NCI-H1105 treated with DMSO at 0.1 percent for 48 hours (cell line): ENCODE results near the gene CD151.

Experiments
- DNase-seq: peaks from one replicate; lab custom pipeline; 2025; lab: John Stamatoyannopoulos, UW

CD151 gene

DNA sequence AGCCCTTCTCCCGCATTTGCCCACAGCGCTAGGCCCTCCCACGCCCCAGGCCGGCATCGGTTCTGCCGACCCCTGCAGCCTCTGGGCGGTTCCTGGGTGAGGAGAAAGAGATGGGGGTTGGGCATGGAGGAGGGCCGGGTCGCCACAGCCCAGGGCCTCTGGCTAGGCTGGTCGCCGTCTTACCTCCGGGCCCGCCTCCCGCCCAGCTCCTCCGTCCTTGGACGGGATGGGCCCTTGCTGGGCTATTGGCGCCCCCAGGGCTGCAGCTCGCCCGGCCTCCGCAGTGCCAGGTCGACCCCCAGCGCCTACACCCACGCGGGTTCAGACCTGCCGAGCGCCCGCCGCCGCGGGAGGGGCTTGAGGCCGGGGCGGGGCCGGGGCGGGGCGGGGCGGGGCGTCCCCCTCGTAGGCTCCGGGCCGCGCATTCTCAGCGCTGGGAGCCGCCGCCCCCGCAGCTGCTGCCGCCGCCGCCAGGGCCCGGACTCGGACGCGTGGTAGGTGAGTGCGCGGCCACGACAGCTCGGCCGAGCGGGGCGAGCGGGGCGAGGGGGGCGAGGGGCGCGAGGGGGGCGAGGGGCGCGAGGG, at the start of gene CD151:
Gene CD151 (plus strand): TSS at position 424 of the 585 bp plus-strand sequence. CDS start 3,118 bp downstream, outside the sequence.
- peak; percentile 38 for DNase-seq

DNA sequence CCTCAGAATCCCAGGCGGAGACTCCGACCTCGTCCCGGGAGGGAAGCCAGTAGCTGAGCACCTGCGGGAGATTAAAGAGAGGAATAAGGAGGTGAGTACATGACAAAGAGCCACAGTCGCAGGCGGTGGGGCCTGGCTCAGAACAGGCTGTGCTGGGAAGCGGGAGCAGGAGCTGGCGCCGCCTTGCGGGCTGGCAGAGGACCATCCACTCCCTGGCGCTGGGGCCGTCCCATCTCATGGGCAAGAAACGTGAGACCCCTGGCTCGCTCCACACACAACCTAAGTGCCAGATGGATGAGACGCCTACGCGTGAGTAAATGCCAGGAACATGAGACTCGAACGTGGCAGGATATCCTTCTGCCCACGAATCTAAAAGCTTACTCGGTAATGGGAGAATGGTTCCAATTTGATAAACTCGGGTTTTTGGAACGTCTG, 49.2 kb upstream of the CD151 start:
- peak; percentile 79 for DNase-seq

DNA sequence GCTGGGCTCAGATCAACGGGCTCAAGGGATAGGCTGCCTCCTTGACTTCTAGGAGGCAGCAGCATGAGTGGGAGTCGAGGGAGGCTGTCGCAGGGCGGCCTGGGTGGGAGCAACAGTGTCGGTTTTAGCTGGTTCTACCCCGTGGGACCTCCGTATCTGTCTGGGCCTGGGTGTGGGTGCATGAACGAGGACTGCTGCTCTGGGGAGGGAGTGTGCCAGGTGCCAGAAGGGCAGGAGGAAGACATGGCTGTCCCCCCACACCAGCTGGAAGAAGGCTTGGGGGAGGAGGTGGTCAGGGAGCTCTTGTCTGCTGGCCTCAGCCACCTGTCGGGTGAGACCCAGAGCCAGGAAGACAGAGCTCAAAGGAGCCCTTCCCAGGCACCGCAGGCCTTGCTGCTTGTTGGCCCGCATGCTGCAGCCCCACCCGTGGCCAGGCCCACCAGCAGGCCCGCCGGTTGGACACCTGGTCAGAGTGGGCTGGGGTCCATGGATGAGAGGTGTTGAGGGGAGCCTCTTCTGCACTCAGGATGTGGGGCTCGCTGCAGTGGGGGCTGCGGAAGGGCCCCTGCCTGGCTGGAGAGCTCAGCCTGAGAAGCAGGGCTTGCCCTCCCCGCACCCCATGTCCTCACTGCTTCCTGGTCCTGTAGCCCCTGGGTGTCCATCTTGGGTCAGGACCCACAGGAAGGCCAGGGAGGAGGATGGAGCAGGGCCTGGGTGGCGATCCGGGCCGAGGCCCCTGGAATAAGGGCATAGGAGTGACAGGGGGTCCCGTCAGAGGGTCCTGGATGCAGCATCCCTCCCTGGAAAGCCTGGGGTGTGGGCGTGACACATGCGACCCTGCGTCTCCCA, 46.3 kb upstream of the CD151 start:
- DNase-seq: no peak

DNA sequence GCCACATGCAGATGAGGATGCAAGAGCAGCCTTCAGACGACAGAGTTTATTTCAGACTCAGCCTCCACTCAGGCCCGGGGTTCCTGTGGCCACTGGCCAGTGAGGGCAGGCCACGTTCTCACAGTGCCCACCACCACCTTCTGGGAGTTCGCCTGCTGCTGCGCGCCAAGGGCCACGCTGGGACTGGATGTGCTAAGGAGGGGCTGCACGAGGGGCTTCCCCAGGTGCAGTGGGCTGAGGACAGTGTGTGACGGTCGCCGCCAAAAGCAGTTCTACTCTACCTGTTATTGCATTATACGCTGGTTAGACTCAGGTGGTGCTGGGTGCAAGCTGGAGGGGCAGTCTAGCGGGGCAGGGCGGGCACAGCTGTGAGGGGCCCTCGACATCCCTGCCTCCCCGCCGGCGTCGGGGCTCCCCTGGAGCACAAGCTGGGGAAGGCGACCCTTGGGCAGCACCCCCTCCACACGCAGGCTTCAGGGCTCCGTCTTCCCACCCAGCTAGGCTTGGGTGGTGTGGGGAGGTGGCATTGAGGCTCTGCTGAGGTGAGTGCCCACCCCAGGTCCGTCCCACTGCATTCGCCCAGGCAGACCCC, 45.6 kb upstream of the CD151 start:
- DNase-seq: no peak

DNA sequence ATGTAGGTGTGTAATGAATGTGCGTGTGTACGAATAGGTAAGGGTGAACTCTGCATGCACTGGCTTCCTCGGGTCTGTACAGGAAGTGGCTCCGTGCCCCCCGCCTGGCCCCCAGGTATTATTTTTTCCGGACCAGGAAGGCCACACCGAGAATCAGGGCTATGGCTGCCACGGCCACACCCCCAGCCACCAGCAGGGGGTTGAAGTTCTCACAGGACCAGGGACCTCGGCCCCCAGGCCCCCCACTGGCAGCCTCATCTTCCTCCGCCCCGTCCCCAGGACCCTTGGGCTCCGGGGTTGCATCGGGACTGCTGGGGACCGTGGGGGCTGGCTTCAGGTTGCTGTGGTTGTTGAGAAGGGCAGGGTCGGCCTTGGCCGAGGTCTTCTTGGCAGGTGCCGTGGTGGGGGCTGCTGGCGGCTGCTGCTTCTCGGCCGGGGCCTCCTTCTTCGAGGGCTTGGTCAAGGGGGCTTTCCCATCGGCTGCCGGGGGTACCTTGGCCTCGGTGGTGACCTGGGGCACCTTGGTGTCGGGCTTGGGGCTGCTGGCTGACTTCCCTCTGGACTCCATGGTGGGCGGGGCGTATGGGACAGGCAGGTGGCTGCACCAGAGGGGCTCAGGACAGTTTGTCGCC, 44.6 kb upstream of the CD151 start:
- DNase-seq: no peak

DNA sequence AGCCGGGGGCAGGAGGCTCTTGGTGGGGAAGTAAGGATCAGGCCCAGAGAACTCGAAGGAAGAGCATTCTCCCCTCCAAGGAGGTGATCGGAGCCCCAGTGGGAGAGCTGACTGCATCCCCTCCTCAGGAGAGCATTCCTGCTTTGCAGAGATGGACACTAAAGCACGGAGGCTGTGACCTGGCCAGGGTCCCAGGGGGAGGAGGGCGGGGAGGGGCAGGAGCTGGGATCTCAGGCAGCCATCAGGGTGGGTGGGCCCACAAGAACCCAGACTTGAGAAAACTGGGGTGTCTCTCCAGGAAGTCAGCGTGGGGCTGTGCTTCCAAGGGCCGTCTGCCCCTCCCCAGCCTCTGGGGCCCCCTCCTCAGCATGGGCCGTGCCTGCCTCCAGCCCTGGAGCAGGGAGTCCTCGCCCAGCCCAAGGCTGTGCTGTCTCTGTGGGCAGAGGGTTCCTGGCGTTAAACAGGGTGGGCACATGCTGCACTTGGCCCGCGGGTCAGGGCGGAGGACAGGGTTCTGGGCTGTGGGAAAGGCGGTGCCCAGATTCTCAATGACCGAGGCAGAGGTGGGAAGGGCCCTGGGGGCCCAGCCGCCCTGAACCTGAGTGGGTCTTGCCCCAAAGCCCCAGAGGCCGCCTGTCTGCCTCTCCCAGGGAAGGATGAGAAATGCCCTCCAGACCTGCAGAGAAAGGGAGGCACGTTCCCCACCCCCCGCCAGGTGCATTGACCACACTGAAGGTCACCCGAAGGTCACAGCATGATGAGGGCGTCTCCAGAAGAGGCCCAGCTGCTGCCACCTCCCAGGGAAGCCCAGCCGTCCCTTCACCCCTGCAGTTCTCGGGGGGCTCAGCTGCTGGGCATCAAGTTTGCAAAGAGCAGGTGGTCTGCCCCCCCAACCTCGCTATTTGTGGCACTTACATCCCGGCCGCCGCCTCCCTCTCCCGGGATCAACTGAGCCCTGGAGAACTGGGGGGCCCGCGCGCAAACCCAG, 43.5 kb upstream of the CD151 start:
- no peak for DNase-seq

DNA sequence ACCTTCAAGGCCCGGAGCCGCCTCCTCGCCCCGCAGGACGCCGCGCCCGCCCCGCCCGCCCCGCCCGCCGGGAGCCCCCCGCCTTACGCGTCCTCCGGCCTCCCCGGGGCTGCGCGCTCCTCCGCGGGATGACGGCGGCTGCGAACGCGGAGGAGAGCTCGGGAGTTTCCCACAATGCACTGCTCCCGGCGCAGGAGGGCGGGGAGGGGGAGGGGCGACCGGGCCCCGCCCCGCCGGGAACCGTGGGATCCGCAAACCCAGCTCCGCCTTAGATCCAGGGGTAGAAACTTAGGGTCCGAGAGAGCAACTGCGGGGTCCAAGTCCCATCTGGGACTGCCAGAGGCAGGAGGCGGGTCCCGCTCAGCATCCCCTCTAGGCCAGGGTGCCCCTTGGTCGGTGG, 42.8 kb upstream of the CD151 start, which contains the start of gene CEND1:
Gene CEND1 (minus strand): TSS at position 148 of the 400 bp plus-strand sequence. CDS start 1,514 bp downstream, outside the sequence.
- DNase-seq: peak; percentile 48

DNA sequence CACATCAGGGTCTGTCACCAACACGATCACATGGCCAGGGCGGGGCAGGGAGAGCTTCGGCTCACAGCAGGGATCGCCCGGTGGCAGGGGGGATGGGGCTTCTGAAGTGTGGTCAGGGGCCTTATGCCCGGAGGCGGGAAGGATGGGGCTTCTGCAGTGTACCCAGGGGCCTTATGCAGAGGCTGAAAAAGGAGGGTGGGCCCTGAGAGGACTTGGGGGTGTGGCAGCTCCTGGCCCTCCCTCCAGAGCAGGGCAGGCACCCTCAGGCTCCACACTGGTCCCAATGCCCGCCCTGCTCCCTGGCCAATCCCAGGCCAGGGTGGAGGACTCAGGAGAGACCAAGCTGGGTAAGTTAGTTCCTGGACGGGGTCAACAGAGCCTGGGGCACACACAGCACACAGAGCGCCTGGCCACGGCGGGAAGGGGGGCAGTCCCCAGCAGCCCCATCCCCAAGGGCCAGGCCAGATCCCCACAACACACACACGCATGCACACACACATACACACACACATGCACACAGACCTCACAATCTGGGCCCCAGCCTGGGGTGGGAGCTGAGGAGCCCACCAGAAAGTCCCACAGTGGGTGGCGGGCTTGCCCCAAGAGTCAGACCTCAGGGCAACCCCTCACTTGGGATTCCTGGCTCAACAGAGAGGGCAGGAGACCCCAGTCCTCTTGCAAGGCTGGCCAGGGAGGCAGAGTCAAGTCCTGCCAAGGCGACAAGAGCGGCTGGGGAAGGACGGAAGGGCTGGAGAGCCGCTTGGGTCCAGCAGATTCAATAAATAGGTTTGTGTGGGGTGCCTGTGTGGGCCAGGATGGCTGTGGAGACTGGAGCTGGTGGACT, 41.8 kb upstream of the CD151 start:
- DNase-seq: no peak

DNA sequence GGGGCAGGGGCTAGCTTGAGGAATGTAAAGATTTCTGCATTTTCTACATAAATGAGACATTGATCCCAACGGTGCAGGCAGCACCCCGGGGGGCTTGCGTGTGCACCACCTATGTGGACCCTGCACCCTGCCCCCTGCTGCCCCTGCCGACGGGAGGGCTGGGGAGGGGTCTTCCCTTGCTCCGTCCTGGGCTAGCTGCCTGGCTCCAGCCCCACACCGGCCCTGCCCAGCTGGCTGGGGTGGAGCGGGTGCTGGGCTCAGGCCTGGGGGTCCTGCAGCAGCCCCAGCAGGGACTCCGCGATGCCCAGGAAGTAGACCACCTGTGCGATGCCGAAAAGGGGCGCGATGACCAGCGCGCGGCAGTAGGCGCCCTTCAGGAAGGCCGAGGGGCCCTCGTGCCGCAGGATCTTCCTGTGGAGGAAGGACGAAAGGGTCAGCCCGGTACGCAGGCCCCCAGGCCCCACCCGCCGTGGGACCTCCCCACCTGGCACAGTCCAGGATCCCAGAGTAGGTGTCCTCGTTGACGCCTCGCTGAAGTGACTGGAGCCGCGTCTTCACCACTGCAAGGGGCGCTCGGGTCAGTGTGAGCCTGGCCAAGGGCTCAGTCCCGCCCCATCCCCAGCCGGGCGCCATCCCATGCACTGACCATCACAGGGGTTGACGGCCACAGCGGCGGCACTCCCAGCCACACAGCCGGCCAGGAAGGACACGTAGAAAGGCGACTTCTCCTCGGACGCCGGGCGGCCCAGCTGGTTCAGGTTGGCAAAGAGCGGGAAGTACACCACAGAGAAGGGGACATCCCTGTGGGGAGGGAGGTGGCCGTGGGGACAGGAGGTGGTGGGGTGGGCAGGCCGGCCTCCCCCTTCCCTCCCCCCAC, 40.9 kb upstream of the CD151 start:
- no peak for DNase-seq

DNA sequence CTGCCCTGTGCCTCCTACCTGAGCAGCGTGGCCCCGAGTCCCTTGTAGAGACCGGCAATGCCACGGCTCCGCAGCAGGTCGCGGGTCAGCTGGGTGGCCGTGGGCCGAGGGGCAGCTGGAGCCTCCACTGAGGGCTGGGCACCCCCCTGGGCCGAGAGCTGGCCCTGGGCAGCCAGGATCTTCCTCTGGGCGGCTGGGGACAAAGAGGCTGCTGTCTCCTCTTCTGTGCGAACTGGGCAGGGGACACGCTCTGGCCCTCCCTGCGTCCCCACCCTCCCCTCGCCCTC, 40.3 kb upstream of the CD151 start:
- no peak for DNase-seq

DNA sequence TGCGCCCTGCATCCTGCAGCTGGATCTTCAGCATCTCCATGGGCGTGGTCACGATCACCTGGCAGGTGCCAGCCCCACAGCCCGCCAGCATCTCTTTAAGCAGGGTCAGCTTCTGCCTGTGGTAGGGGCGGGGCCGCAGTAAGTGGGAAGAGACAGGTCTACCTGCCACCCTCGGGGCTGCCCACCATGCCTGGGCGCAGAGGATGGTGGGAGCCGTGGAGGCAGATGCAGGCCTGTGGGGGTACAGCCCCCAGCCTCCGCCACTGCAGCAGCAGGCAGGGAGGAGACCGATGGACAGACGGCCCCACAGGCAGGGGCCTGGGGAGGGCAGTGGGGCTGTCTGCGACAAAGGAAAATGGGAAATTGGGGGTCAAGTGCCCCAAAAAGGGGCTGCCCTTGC, 39.9 kb upstream of the CD151 start:
- DNase-seq: no peak

DNA sequence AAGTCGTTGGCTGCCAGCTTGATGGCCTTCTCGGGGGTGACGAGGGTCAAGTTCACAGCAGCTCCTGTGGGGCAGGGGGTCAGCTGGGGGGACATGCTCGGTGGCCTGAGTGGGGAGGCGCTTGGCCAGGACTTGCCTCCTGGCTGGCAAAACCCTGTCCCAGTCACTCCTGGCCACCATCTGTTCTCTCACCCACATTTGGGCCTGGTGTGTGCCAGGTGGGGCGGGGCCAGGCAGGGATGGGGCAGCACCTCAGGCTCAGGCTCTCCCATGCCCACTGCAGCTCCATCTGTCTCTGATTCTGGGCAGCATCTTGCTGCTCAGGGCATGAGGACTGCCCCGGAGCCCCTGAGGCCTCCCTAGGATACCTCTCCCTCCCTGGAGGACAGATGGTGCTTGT, 39.2 kb upstream of the CD151 start:
- no peak for DNase-seq

DNA sequence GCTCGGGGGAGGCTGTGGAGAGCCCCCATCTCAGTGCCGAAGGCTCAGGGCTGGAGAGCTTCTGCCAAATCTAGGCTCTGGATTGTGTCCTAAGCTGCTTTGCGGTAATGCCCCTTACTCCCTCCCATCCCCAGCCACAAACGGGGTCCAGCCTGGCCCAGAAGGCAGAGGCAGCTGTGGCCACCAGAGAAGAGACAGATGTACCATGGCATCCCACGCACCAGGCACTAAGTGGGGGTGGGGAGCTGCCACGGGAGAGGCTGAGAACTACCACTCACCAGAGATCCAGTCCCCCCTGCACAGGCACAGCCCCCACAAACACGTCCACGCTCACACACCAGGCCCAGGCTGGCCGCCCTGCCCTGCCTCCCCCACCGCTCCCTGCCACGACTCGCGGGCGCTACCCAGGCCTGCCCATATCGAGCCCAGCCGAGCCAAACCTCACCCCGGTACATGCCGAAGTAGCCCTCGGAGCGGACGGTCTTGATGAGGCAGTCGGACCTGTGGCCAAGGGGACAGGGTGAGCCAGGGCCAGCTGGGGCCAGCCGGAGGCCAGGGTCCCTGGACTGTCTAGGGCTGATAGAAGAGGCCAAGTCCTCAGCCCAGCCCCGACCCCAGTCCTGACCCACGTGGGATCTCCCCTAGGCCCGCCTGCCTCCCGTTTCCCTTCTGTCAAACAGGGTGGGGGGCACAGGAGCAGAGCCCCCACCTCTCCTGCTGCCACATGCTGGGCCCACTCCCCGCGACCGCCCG, 38.6 kb upstream of the CD151 start:
- DNase-seq: no peak

DNA sequence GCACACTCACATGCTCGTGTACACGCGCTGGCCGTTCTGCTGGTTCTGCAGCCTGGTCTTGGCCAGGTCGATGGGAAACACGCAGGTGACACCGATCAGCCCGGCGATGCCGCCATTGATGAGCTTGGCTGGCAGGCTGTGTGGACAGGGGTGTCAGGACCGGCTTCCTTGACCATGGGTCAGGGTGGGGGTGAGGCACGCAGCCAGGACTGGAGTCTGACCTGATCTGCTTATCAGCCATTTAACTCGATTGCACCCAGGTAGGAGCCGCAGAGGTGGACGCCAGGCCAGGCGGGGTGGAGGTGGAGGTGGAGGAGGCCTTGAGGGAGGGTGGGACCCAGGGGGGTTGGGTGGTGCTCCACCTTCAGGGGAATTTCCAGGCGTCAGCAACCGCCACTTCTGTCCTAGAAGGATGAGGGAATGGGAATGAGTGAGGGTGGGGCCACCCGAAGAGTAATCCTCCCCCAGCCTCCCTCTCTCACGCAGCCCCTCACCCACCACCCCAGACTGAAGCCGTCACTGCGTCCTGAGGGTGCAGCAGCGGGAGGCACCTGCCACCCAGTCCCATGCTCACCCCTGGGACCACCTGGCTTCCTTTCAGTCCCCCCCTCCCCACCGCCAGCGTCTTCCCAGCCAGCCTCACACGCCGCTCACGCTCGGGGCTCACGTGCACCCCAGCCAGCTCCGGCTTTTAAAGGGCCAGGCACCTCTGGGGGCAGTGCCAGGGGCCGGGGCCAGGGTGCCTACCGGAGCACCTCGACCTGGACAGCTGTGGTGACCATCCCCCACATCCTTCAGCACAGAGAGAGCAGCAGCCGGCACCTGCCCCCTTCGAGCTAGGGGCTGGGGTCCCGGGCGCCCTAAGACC, 37.8 kb upstream of the CD151 start:
- DNase-seq: peak; percentile 26

DNA sequence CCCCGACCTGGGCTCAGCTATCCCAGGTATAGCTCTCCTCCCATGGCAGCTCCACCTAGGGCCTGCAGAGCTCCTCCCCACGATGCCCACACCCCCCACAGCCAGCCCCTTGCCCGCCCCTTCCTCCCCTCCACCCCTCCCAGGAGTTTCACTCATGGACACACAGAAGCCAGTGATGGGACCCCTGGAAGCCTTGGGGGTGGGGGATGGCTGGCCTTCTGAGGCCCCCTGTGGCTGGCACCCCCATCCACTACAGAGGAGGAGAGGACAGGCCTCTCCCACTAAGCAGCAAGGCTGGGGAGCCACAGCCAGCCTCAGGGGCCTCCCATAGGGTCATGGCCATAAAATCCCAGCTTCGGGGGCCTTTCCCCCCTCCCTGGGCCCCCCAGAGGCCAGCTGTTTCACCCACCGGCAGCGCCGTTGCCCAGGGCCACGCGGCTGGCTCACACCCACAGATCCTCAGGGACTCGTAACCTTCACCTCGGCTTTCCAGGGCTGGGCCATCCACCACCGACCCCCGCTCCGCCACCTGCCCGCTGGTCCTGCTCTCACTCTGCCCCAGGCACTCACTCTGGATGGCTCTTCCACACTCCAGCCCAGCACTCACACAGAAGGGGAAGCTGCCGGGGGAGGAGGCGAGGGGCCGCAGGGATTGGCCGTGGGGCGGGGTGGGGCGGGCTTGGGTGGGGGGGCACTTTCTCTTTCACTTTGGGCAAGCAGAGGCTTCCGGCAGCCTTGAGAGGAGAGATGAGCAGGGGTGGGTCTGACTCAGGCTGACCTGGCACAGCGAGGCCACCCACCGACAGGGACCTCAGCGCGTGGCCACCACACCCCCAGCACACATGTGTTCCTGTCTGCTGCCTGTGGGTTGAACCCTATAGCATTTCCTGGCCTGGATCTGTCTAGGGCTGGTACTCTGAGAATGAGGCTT, 36.9 kb upstream of the CD151 start:
- DNase-seq: peak; percentile 37

DNA sequence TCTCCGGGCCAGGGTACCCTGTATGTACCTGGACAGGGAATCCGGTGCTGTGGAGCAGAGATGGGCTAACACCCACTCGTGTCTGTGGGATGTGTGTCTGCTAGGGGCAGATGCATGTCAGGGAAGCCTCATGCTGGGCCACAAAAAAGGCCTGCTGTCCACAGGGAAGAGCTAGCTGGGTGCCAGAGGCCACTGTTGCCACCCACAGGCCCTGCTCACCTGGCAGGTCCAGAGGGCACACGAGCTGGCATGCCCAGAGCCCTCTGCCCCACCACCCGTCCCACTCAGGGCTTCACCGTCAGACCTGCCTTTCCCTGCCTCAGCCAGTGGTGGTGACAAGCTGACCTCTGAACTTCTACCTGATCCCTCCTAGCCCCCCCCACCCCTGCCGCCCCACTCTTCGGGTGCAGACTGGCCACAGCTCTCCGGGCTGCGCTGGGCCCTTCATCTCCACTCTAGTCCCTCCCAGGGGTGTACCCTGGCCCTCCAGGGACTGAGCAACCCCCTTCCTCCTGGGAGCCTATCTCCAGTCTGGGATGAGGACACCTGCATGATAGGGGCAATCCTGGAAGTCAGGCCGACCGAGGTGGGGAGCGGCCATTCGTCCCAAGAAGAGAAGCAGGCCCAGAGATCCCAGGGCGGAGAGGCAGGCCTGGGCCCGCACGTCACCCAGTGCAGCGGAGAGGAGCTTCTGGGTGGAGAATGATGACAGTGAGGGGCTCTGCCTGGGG, 36.0 kb upstream of the CD151 start:
- no peak for DNase-seq
